GM12878 (cell line): ENCODE results near the gene LGALS9. TPM values are rescaled to one million over a fixed set of nuclear protein-coding genes. Genes with fewer than 3 reads are reported as not detected.

ENCODE experiments used
- ATAC-seq: fragments of 200-7000 bp; cut with Tn5 transposase; 3 replicates; pipeline ENCODE4 v1.9.1; 2020; ENCODE audit warnings: mild to moderate bottlenecking, moderate library complexity
- BruUV-seq: library from RNA; stranded (reverse); fragments of 400-500 nt; replicated peaks from 2 replicates; lab custom pipeline; 2021; lab: Mats Ljungman, UMichigan
- CTCF ChIA-PET: fragments of 300-600 bp; sonication (Branson Sonifier 250); formaldehyde crosslinking; extraction: SDS; loops from one replicate; lab custom pipeline; 2021; ENCODE audit warnings: inconsistent platforms; lab: Yijun Ruan, JAX
- POLR2A ChIA-PET: fragments of 350-600 bp; formaldehyde crosslinking; extraction: SDS; loops from one replicate; lab custom pipeline; 2021; ENCODE audit warnings: inconsistent platforms; lab: Charles Lee
- RAD21 ChIA-PET: fragments of 300-600 bp; sonication (Branson Sonifier 250); formaldehyde crosslinking; loops from one replicate; lab custom pipeline; 2023; ENCODE audit warnings: antibody characterized with exemption; ENCODE audit not compliant: unreplicated experiment; lab: Charles Lee
- SMC1A ChIA-PET: fragments of 300-600 bp; sonication (Branson Sonifier 250); formaldehyde crosslinking; loops from one replicate; lab custom pipeline; 2023; ENCODE audit not compliant: unreplicated experiment, uncharacterized antibody; lab: Charles Lee
- DNase-seq: peaks from one replicate; pipeline ENCODE4 v3.0.0-alpha.2; 2011; ENCODE audit warnings: low read depth, low spot score
- FAIRE-seq: peaks from 3 replicates; lab custom pipeline; 2011; peaks lifted over from hg19 to GRCh38; lab: Jason Lieb, UNC
- H2AFZ ChIP-seq: 2 replicates; pipeline ENCODE4 v1.6.0; 2011; ENCODE audit warnings: low read depth, low read length, control low read depth; ENCODE audit not compliant: control insufficient read depth
- H3K27ac ChIP-seq: 2 replicates; pipeline ENCODE4 v1.5.1; 2011; ENCODE audit warnings: control low read depth; ENCODE audit not compliant: control insufficient read depth, insufficient read depth
- H3K27me3 ChIP-seq, 2 experiments: replicated peaks in 1 of 2; 2 replicates each; pipeline versions ENCODE4 v1.6.0 to v1.6.1; 2011; ENCODE audit warnings: low read length in 1 of 2; ENCODE audit not compliant: control insufficient read depth in 2 of 2, insufficient read depth in 2 of 2
- H3K36me3 ChIP-seq, 2 experiments: 2 replicates each; pipeline ENCODE4 v1.5.1; 2011; ENCODE audit warnings: low read length in 1 of 2; ENCODE audit not compliant: control insufficient read depth in 2 of 2, insufficient read depth in 2 of 2
- H3K4me1 ChIP-seq: 2 replicates; pipeline ENCODE4 v1.6.1; 2011; ENCODE audit warnings: mild to moderate bottlenecking, low read length, moderate library complexity, mixed read lengths; ENCODE audit not compliant: control insufficient read depth, insufficient read depth
- H3K4me2 ChIP-seq: 2 replicates; pipeline ENCODE4 v1.6.0; 2011; ENCODE audit warnings: control low read depth; ENCODE audit not compliant: control insufficient read depth, insufficient read depth
- H3K4me3 ChIP-seq: fragments of 200-600 bp; sonication (generic); 2 replicates; pipeline ENCODE4 v1.5.1; 2016
- H3K79me2 ChIP-seq: 2 replicates; pipeline ENCODE4 v1.6.0; 2011; ENCODE audit warnings: low read length; ENCODE audit not compliant: control insufficient read depth, insufficient read depth
- H3K9ac ChIP-seq: 2 replicates; pipeline ENCODE4 v1.8.0; 2011; ENCODE audit warnings: low read length, control low read depth, mixed read lengths; ENCODE audit not compliant: control insufficient read depth, insufficient read depth
- H3K9me3 ChIP-seq: replicated peaks from 3 replicates; pipeline ENCODE4 v1.5.1; 2011; ENCODE audit warnings: mild to moderate bottlenecking, low read length; ENCODE audit not compliant: control insufficient read depth, insufficient read depth
- H4K20me1 ChIP-seq: 2 replicates; pipeline ENCODE4 v1.6.0; 2011; ENCODE audit not compliant: control insufficient read depth, insufficient read depth
- BACH1 ChIP-seq: fragments of 450-650 bp; IDR thresholded peaks from 2 replicates; pipeline ENCODE4 v1.6.1; 2017; ENCODE audit warnings: mild to moderate bottlenecking, borderline replicate concordance
- E2F4 ChIP-seq: IDR thresholded peaks from 2 replicates; pipeline ENCODE4 v1.6.1; 2012; ENCODE audit warnings: low read depth, low read length, improper control_type of control experiment
- MEF2A ChIP-seq: IDR thresholded peaks from 2 replicates; pipeline ENCODE4 v1.6.1; 2011; ENCODE audit warnings: low read depth, mild to moderate bottlenecking, low read length, moderate library complexity; ENCODE audit not compliant: insufficient read depth
- MTA3 ChIP-seq: IDR thresholded peaks from 2 replicates; pipeline ENCODE4 v1.6.1; 2012; ENCODE audit warnings: low read length, inconsistent platforms, borderline replicate concordance
- REST ChIP-seq: IDR thresholded peaks from 2 replicates; pipeline ENCODE4 v1.6.1; 2012; ENCODE audit warnings: mild to moderate bottlenecking, low read depth, low read length
- WGBS: methylation state at CpG from one replicate; pipeline ENCODE4 v1.1.6; 2016; ENCODE audit warnings: low lambda C conversion rate; ENCODE audit not compliant: insufficient replicate concordance, insufficient coverage; ENCODE audit errors: missing lambda C conversion rate; 5-methylcytosine and 5-hydroxymethylcytosine counted together
- in situ Hi-C: fragments of 300-500 bp; cut with MboI; formaldehyde crosslinking; loops from 9 replicates; pipeline ENCODE4 v1.14.3; 2018; ENCODE audit warnings: mixed read lengths
- intact Hi-C: fragments of 100-400 bp; cut with micrococcal nuclease; formaldehyde crosslinking; loops from one replicate; pipeline ENCODE4 v1.14.2; 2022; ENCODE audit not compliant: unreplicated experiment
- polyA plus RNA-seq, 11 experiments: library from polyadenylated mRNA; depleted of rRNA in 4 of 11; unstranded in 6 of 11; stranded (reverse) in 5 of 11; fragments of >200 nt; fragmentation: Nextera tagmentation in 4 of 11; fragmentation: Illumina TruSeq in 1 of 11; extraction: Ambion mirVana in 4 of 11; extraction: Trizol in 1 of 11; gene quantifications; 1 replicate in 1 of 11; 2 replicates in 10 of 11; pipeline versions ENCODE4 v1.2.1 to v1.2.3, GENCODE V29; 2011 to 2016; ENCODE audit warnings: inconsistent platforms in 2 of 11, missing spikeins in 2 of 11, low read depth in 1 of 11
- total RNA-seq, 4 experiments: library from RNA; depleted of rRNA in 3 of 4; stranded (reverse); fragments of >200 nt in 3 of 4; fragmentation: Illumina TruSeq in 1 of 4; extraction: Trizol in 1 of 4; gene quantifications; 2 replicates each; pipeline versions ENCODE4 v1.2.1 to v1.2.3, GENCODE V29; 2013 to 2021

LGALS9 gene
- total and polyA plus RNA-seq, 10 of the 15 experiments (the other 5 are each of a cell fraction or from before 2014, with no cell fraction given), result 22.5 to 294 (median 155) TPM

DNA sequence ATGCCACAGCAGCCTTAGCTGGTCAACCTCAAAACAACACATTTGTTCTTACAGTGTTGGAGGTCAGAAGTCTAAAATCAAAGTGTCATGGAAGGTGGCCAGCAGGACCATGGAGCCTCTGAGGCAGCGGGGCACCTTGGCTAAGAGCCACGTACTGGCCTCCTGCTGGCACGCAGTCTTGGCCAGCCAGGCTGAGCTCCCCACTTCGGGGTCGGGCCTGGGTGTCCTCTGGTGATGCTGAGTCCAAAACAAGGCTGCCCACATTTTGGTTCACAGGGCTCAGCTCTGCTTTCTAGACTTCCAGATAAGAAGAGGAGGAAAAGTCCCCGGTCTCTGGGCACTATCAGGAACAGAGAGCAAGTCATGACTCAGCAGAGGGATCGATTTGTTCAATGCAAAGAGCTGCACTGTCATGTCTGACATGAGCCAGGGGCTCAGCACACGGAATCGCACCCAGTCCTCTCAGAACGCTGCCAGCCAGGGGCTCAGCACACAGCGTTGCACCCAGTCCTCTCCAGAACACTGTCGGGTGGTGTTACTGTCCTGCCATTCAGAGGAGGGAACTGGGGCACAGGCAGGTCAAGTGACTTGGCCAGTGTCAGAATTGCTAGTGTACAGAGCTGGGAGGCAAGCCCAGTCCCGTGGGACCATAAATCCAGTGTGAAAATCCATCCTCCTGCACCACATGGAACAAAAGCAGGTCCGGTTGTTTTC, 2.5 kb downstream of the LGALS9 start:
- peaks cover 11% of the 10 kb centered on the region for H3K4me1 ChIP-seq
- ChIA-PET SMC1A (interaction anchor here (1.1 to 2.1 kb wide), 5 partner anchors 31 to 294 kb away, joined by 3 to 10 read pairs (median 5); no protein-coding TSS in a partner anchor), RAD21 (interaction anchor here (1.0 to 2.0 kb wide), 3 partner anchors 18 to 395 kb away, joined by 3 to 6 read pairs (median 5); no protein-coding TSS in a partner anchor), POLR2A (no interaction called here), CTCF (interaction anchor here (1.0 to 6.7 kb wide), 16 partner anchors 9 to 396 kb away, joined by 3 to 59 read pairs (median 4); partner anchors contain the start of gene KSR1)
- H3K9ac ChIP-seq, result peak overlapping the region; percentile 89; the same call in 1 of the 2 replicates
- TF ChIP-seq BACH1, result 0 out of 2 replicates have a peak, but pooled peaks have one; percentile 34
- TF ChIP-seq MEF2A, result no peak
- peak overlapping the region; percentile 78; the same call in 1 of the 2 replicates for H3K4me3 ChIP-seq
- peak overlapping the region; percentile 96 for H3K4me2 ChIP-seq
- H3K27me3 ChIP-seq, result no peaks in the 10 kb centered on the region
- BruUV-seq, result no TSS peak
- WGBS, result 95% methylated on average over 14 of the region's 14 CpGs
- intact Hi-C loops (no loop called here), in situ Hi-C loops (loop anchor here (10.0 kb wide), 1 partner anchor 279 kb away; no protein-coding TSS in a partner anchor)
- H3K9me3 ChIP-seq, result no peaks in the 10 kb centered on the region
- H3K79me2 ChIP-seq, result peaks cover 56% of the 10 kb centered on the region
- no peaks in the 10 kb centered on the region for H4K20me1 ChIP-seq
- H3K27ac ChIP-seq, result peak overlapping the region; percentile 89; the same call in 1 of the 2 replicates
- ATAC-seq (no peak), DNase-seq (no peak), FAIRE-seq (no peak)
- no peak overlapping the region for H2AFZ ChIP-seq
- no peaks in the 10 kb centered on the region; a peak in 1 of 4 replicates for H3K36me3 ChIP-seq

- RAD21 ChIA-PET, result interaction anchor here (1.7 kb wide), 1 partner anchor 280 kb away, joined by 5 read pairs; no protein-coding TSS in a partner anchor
- no peaks in the 10 kb centered on the region for H4K20me1 ChIP-seq
- 100% methylated on average over 1 of the region's 1 CpG for WGBS
Measured at GRCh38 chr17:27634026-27634335, 3.0 kb downstream of the LGALS9 start.

More at GRCh38 chr17:27634026-27634335, 3.0 kb downstream of the LGALS9 start:
- no peaks in the 10 kb centered on the region for H3K9me3 ChIP-seq
- peaks cover 56% of the 10 kb centered on the region for H3K79me2 ChIP-seq
- H2AFZ ChIP-seq, result no peak overlapping the region
- CTCF ChIA-PET, result interaction anchor here (1.3 to 6.7 kb wide), 6 partner anchors 12 to 397 kb away, joined by 3 to 59 read pairs (median 8); no protein-coding TSS in a partner anchor
- FAIRE-seq, result no peak
- H3K4me1 ChIP-seq, result peaks cover 11% of the 10 kb centered on the region
- TF ChIP-seq MTA3 (no peak), E2F4 (no peak), REST (no peak)
- no peaks in the 10 kb centered on the region for H3K27me3 ChIP-seq
- no peak for DNase-seq
- H3K4me2 ChIP-seq, result peak overlapping the region; percentile 96
- no peak overlapping the region for H3K27ac ChIP-seq
- in situ Hi-C loops, result loop anchor here (10.0 kb wide), 1 partner anchor 279 kb away; no protein-coding TSS in a partner anchor
- SMC1A ChIA-PET, result interaction anchor here (1.1 to 1.3 kb wide), 2 partner anchors 34 to 295 kb away, joined by 3 to 5 read pairs; no protein-coding TSS in a partner anchor
- H3K9ac ChIP-seq, result no peak overlapping the region
- H3K4me3 ChIP-seq, result peak overlapping the region; percentile 78; the same call in 1 of the 2 replicates
- intact Hi-C loops, result no loop called here
- H3K36me3 ChIP-seq, result peaks cover 0 to under 1% of the 10 kb centered on the region in 2 experiments; a peak in 2 of 4 replicates
- no TSS peak for BruUV-seq
- POLR2A ChIA-PET, result no interaction called here
- no peak for ATAC-seq
